Renal cortical epithelial cell (primary cell): ENCODE results near the gene CCDC82. TPM values are rescaled to one million over a fixed set of nuclear protein-coding genes. Genes with fewer than 3 reads are reported as not detected.
A peak's percentile ranks its signal among the peaks of the same experiment; 100 is the strongest.

ENCODE experiments used
- DNase-seq: peaks from one replicate; pipeline ENCODE4 v3.0.0-alpha.2; 2011; ENCODE audit warnings: low read depth
- total RNA-seq: library from RNA; depleted of rRNA; stranded (reverse); fragments of >200 nt; gene quantifications from 2 replicates; pipeline ENCODE4 v1.2.3, GENCODE V29; 2014

Gene CCDC82
- total RNA-seq, 1 donor from 2014 or later, result 42.2 TPM

DNA sequence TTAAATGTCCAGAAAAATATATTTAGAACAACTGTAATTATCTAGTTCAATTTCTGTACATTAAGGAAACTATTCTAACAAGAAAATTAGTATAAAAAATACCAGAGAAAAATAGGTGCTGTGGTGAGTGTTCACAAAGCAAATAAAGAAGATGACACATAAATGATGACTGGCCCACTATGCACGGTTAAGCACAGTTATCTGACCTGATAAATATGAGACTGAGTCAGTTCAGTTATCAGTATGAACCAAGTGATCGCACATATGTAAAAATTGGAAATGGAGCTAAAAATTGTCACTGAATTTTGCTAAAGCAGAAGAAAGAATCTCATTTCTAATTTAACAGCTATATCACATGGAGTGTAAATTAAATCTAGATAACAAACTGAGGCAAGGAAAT is 27.9 kb downstream of the CCDC82 start:
- peak; percentile 21 for DNase-seq

DNA sequence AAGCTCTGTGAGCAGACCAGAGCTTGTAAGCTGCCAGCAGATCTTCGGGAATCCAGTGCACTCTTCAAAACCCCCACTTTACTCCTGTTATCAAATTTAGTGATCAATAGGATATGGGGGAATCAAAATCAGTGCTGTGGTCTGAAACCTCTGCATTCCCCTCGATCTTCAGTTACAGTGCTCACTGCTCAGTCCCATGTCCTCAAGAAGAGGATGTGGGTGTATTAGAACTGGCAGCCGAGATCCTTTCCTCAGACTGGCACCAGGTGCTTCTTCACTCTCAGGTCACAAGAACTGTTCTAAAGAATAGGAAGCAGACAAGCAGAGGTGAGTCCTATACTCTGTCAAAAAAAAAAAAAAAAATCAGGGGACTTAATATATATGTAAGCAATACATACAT is 31.4 kb downstream of the CCDC82 start:
- no peak for DNase-seq

DNA sequence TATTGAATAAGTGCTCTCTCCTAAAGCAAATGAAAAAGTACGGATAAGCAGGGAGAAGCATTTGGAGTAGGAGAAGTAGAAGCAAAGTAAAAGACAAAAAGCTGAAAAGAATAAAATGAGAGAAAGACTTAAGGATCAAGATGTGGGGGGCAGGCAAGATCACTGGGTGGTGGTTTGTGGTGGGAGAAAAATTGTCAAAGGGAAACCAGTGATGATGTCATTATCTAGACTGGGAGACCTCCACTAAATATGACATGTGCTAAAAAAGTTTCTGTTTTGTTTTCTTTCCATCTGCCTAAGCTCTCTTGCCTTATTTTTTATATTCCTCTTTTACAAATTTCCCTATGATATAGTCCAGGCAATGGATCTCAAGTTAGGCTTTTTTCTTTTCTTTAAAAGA is 31.9 kb downstream of the CCDC82 start:
- DNase-seq, result no peak

DNA sequence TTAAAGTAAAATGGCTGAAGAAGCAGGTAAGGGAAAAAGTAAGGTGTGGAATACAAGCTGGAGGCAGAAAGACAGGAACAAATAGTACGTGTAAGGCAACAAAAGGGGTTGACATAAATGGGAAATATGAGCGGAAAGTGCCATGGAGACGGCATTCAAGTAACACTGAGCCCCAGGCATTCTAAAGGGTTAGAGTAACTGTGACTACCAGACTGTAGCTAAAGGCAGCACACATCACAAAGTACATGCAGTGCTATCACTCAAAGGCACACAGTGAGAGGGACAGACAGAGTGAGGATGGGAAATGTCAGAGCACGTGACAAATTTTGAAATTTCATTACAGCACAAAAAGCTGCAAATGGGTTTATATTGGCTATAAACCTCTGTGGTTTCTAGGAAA is 32.9 kb downstream of the CCDC82 start:
- no peak for DNase-seq

DNA sequence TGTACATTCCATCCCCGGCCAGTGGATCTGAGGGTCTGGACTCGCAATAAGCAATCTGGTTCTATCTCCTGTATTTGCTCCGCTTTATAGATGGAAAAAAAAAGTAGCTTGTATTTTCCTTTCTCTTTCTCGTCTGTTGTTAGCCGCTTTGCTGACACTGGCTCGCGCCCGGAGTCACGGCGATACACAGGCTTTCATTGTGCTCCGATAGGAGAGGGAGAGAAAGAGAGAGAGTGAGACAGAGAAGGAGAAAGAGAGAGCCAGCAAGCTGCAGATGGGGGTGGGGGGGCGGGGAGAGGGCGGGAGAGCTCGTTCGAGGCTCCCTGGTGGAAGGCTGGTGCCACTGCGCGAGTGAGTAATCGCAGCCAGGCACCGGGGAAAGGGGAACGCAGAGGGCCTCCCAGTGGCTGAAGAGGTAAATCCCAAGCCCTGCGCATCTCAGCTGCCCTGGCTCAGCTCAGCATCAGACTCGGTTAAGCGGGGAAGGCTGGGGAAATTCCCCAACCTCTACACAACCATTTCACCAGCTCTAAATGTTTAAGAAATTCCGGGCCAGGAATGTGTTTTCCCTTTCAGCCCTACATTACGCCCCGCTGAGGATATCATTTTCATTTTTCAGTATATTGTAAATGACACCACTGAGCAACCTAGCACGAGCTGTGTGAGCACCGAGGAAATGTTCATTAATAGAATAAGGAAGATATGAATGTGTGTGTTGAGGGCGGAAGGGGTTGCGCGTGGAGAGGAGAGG is 46.6 kb downstream of the CCDC82 start, which contains the start of gene MAML2:
Gene MAML2 (minus strand): TSS at position 235 of the 751 bp plus-strand sequence. CDS start 1,300 bp downstream, outside the sequence.
- DNase-seq, result peak; percentile 85

DNA sequence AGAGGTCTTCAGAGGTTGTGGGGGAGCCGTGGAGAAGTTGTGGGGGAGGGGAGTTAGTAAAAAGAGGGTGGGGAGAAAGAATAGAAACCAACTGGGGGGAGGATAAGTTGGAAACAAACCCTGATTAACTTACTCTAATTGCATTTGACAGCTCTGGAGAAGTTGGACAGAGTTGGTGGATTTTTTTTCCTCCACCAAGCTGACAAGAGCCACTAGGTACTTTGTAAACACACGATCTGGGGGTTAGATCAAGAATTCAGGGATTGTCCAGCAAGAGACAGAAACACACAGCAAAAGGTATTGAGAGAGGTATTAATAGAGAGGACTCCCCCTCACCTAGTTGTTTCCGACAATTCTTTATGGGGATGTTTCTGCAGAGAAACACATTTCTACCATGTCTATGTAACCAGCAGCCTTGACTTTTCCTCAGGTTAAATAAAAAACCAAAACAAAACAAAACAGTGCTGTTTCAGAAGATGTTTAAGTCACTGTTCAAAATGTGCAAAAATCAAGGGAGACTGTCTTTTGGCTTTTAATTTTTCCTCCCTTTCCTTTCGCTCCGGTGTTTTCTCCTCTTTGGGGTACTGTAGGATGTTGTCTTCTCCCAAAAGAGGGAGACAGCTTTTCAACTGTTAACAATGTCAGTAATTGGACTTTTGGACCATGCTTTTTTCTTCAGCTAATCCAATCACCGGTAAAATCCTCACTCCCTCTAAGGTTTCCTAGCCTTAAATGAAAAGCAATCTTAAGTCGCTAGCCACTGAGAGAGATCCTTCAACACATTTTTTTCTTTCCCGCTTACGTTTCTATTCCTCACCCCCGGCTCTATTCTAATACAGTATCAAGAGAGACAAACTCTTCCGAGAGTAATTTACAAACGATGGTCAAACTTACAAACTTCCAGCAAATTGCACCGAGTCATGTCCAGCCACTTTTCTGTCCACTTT is 47.4 kb downstream of the CCDC82 start:
- peak; percentile 46 for DNase-seq

DNA sequence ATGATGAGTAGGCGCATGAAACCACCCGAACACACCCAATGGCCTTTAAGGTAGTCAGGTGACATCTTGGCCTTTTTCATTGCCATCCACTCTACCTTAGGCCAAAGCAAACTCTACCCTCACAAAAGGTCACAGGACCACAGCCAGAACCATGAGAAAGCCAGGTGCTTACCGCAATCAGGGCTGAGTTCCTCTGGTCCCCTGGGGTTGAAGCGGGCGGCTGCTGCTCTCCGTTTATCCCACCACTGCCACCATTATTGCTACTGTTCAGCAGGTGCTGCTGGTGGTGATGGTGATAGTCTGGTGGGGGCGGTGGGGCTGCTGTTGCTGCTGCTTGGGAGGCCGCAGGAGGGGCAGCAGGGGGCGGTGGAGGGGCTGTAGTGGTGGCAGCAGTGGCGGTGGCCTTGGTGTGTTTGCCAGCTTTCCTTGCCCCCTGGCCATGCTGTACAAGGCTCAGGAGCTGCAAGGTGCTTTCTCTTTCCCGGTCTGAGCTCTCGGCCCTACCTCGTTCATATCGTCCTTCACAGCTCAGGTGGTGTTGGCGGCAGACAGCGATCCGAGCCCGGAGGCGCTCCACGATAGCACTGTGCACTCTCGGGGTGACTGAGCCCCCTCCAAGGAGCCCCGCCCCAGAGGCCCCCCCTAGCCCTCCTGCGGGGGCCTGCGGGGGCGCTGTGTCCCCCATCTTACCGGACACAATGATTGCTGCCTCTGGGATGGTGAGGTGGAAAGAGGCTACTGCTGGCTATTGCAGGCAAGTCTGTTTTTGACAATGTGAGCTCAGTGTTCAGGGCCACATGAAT is 48.3 kb downstream of the CCDC82 start:
- DNase-seq, result peak; percentile 47

DNA sequence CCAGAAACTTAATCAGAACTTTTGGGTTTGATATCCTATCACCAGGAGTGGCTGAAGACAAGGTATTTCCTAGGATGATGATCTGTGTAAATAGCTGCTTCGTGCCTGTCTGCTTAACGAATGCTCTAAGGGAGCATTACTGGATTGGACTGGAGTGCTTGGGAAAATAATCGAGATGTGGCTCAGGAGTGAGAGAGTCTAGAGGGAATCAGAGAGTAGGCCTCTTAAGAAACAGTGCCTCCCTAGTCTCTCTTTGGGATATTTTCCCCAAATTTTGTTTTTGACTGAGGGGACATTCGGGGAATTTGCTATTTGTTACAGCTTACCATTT is 49.2 kb downstream of the CCDC82 start:
- DNase-seq, result peak; percentile 57

DNA sequence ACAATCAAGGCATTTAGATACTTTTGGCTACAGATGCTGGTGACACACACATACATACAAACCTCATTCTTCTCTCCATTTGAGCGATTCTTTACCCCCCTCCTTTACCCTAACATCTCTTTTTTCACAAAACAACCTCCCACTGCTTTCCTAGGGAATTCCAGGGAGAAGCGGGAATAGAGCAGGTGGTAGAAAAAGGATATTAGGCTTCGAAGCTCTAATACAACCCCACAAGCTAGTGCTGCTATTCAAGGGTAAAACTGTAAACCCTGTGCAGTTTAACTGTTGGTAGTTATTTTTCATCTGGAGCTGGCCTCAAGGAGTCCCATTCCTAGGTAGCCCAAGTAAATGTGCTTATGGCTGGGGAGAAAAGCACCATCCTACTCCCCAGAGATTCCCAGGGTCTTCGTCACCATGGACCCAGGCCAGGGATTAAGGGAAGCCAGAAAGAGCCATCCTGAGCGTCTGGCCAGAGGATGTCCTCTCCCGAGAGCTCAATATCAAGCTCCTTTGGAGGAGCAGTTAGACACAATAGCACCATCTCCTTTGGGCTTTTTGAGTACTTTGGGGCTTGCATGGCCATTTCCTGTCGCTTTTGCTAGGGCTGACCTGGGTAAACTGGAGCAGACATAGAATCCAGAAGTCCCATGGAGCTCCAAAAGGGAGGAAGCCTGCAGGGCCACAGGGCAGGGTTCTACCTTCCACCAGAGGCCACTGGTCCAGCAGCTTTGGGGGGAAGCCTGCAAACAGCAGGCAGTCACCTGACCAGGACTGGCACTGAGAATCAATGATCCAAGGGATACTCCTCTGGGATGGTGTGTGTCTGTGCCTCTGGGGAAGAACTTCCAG is 49.8 kb downstream of the CCDC82 start:
- peak; percentile 27 for DNase-seq

DNA sequence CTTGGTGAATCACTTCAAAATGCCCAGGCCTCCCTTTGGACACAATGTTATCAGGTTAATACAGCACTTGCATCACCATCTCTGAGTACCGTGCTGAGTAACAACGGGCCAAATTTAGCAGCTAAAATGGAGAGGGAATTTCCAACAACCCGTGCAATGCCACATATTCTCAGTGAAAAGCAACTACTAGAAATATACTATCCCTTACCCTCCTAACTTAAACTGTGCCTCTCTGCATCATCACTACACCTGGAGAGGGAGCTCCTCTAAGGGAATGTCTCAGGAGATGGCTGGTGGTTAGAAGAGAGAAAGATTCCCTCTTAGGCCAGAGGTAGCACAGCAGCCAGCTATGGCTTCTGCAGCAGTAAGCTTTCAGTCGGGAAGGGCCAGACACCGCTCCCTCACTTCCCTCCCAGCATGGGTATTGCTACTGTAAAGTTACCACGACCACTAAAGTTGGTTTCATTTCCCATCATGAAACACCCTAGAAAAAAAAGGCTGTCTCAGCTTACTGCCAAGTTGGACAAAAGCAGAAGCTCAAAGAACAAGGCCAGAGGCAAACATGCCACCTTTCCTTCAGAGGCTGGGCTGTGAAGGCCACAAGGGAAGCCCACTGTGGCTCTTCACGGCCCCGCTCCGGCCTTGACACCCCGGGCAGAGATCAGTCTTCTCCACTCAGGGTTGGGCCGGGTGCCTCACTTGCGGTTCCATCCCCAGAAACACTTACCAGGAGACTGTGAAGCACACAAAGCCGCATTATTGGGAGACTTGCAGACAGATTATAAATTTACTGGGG is 50.6 kb downstream of the CCDC82 start:
- DNase-seq, result peak; percentile 81

DNA sequence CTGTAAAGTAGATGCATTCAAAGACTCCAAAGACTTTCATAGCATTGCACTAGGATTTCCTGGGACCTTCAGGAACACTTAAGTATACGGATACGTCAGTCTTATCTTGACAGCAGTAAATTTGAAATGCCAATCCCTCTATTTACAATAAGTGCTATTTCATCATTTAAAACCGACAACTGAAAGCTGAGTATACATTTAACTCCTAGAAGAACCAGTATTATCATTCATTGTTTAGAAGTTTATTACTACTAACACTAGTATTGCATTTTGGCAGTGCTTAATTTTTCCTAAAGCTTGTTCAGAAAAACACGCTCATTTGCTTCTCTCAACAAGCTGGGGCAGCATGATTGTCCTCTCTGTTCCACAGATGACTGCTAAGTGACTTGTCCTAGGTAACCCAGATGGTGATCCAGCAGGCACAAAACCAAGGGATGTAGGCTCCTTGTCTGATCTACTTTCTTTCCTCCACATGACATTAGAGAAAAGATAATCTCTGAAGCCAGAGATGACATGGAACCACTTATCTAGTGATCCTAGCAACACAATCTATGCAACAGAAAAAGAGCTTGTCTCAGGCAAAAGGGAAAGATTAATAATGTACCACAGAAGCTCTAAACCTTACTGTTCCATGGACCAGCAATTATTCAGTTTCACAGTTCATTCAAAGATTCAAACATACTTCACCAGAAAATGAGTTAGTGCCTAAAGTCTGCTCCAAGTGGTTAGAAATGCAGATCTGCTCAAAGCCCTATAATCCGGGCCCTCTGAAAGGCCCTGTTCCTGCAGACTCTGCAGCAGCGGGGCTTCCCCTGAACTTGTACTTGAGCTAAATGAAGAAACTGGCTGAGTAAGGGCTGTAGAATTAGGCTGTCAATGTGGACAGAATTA is 51.9 kb downstream of the CCDC82 start:
- DNase-seq, result peak; percentile 49

DNA sequence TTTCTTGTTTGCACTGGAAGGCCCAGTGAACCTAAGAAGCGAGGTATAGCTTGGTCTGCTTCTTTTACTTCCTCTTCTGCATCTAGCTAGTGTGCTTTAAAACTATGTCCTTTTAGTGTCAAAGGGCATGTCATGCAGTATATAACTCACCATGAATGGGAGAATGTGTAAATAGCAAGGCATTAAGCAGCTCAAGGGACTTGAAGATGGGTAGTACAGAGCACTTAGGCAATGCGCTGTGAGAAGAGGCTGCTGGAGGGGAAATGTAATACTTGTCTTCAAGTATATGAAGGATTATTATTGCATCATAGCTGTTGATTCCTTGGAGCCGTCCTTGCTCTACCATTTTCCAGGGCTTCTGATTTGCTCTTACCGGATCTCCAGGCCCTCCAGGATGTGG is 54.3 kb downstream of the CCDC82 start:
- DNase-seq, result no peak

DNA sequence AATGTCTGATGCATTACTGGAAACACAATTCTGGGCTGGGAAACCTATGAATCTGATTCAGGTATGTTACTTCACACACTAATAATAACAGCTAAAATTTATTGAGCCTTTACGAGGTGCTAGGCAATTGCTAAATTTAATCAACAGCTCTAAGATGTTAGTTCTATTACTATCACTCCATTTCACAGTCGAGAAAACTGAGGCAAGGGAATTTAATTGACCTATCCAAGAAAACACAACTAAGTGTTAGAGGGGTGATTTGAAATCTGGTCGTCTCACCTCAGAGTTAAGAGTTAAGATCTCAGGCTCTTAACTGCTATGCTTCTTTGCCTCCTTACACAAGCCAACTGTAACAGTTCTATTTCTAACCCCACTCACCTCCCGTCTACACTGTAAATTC is 55.5 kb downstream of the CCDC82 start:
- DNase-seq, result no peak

DNA sequence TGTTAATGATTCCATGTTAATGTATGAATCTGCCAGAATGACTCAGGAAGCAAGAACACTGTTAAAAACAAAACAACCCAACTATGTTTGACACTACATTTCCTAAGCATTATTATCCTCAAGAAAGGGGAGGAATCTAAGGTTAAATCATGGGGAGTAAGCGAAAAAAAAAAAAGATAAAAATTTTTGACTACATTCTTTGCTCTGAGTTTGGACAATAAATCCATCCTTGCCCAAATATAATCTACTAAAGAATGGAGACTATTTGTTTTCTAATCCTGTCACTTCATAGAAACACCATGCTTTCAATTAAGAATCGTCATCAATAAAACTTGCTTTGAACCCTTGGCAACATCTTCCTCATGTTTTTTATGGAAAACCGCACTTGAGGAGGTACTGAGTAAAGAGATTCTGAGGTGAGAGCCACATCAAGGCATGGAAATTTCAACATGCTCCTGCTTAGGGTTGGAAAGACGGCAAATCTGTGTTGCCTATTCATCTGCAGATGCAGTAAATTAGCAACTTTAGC is 56.5 kb downstream of the CCDC82 start:
- DNase-seq, result peak; percentile 57

DNA sequence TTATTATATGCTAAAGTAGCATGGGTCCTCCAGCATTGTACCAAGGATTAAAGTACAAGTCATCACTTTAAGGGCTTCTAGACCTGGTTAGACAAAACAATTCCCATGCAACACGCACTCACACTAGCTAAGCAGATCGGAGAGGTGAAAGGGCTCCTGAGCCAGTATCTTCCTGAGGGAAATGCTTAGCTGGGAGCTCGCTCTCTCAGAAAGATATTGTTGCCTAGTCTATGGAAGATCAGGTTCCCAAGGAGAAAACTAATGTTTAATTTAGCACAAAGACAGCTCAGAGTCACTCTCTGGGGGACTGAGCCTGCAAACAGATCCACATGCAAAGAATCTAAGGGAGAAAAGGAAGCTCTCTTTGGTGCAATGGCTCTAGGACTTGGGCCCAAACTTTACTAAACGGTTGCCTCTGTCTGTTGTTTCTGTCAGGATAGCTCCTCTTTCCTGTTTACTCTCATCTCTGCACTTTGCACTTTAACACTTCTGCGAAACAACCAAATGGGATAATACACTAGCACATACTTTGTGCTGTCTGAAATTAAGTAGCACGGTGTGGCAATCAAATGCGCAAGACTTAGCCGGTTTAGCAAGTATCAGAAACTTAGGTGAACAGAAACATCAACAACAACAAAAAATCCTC is 57.5 kb downstream of the CCDC82 start:
- peak; percentile 50 for DNase-seq

DNA sequence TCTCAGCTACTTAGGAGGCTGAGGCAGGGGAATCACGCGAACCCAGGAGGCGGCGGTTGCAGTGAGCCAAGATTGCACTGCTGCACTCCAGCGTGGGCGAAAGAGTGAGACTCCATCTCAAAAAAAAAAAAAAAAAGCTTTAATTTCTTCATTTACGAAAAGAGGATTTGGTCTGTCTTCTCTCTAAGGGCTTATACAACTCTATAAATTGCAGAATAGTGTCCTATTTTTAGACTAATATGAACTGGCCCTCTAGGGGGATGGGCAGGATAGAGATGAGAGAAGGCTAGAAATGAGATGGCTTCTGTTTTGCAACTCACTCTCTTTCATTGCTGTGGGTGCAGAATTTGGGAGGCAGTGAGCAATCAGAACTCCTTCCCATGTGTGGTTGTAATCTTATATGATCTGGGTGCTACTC is 58.0 kb downstream of the CCDC82 start:
- no peak for DNase-seq

DNA sequence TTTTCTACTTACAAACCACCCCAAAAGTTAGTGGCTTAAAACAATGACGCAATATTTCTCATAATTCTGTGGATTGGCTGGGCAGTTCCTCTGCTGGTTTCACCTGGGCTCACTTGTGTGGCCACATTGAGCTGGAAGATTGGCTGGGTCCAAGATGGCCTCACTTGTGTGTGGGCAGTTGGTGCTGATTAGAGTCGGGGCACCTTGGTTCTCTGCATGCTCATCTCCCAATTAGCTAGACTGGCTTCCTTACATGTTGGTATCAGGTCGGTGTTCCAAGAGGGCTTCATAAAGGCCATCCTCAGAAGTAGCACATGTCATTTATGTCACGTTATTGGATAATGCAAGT is 59.2 kb downstream of the CCDC82 start:
- no peak for DNase-seq

DNA sequence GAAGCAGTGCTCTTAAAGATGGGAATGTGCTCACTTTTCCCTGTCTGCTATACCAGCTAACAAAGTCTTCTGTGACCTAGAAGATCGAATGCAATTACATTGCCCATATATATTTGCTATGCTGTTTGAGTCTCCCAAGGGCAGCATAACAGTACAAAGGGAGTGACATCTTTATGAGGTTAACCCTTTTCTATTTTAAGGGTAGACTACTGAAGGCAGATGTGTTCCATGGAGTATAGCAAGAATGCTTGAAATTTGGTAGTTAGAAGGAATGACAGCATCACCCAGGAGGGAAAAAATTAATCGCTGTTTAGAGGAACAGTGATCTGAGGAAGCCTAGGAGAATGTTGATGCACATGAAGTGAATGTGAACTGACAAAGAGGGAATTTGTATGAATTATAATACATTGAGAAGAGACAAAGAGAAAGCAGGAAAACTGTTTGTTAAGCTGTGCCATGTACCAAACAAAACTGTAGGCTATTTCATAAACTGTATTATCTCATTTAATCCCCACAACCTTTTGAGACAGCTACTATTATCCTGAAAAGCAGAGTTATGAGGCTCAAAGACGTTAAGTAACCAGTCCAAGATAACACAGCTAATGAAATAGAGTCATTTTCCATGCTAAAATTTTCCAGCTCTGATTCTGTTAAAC is 59.7 kb downstream of the CCDC82 start:
- DNase-seq, result no peak
